Kidney tubule cell (primary cell): ENCODE results near the gene RBM33.
"Not testable (repeated sequence)": the region's sequence is repeated elsewhere in the genome, so short reads cannot be mapped to it uniquely, and the experiment has no call there.

ENCODE experiments used
- DNase-seq: peaks from one replicate; pipeline ENCODE4 v3.0.0-alpha.2; 2018; ENCODE audit warnings: low spot score

Gene RBM33

DNA sequence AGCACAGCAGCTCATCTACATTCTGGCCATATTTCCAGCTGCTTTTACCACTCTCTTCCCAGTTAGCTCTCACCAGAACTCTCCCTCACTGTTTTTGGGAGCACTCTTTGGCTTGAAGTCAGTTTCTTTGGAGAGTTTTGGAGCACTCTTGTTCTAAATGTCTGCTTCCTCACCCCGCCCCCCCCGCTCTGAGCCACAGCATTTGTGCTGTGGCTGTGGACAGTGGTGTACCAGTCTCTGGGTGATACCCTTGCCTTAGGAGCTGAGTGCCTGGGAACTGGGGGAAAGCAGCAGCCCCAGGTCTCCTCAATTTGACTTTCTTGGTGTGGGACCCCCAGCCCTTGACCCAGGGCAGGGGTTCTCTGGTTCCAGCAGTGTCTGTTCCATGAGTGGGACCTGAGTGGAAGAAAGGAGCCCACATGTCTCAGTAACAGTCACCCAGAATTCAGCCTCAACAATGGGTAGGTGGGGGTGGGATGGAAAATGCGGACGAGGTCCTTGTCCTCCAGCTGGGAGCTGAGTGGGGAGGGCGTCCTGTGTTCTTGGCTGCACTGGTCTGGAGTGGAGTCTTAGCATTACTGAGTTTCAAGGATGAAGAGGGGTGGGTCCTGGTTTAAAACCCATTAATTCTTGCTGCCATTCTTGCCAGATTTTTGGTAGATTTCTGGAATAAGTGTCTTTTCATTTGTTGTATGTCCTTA, 18.0 kb downstream of the RBM33 start:
- no peak for DNase-seq

DNA sequence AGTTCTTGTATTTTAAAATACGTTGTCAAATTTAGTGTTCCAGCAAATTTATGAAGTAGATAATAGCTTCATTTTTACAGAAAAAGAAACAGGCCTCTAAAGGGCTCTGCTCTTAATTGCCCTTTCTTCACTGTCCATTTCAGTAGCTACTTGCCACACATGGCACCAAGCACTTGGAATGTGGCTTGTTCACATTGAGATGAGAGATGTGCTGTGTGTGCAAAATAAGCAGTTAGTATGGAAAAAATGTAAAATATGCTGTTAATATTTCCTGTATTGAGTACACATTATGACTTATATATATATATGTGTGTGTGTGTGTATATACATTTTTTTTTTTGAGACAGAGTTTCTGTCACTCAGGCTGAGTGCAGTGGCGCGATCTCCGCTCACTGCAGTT, 19.5 kb downstream of the RBM33 start:
- no peak for DNase-seq

- no peak for DNase-seq
These were observed 20.9 kb downstream of the RBM33 start for GRCh38 chr7:155665079-155665956.

DNA sequence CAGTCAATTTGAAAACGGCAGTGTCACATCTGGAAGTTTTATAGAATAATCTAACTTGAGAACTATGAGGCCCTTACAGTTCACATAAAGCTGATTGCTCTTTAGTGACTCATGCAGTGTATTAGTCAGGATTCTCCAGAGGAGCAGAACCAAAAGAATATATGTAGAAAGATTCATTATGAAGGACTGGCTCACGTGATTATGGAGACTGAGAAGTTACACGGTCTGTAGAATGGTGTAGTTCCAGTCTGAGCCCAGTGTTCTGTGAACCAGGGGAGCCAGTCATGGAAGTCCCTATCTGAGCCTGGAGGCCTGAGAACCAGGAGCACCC, 21.5 kb downstream of the RBM33 start:
- DNase-seq, result peak; percentile 84

- DNase-seq, result no peak
These were observed 22.9 kb downstream of the RBM33 start for GRCh38 chr7:155667241-155667829.

- no peak for DNase-seq
These were observed 25.4 kb downstream of the RBM33 start for GRCh38 chr7:155669717-155670505.

- DNase-seq, result no peak
These were observed 26.1 kb downstream of the RBM33 start for GRCh38 chr7:155670521-155670920.

- DNase-seq, result no peak
These were observed 30.1 kb downstream of the RBM33 start for GRCh38 chr7:155674556-155674955.

DNA sequence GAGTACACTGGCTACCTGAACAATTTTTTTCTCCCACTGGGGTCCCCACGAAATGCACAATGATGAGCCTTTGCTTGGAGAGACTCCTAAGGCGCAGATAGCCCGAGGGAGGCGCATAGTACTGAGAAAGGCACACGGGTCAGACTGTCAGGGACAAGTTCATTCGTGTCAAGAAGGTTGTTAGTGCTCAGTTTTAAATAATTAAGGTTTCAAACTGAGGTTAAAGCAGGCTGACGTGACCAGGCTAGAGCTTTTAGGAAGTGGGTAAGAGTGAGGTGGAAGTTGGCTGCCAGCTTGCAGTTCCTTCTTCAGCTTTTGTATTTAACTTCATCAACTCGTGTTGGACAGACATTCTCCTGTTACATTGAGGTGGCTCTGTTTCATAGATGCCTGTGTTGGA, 31.6 kb downstream of the RBM33 start:
- no peak for DNase-seq

- DNase-seq, result no peak
These were observed 33.2 kb downstream of the RBM33 start for GRCh38 chr7:155677688-155678087.

DNA sequence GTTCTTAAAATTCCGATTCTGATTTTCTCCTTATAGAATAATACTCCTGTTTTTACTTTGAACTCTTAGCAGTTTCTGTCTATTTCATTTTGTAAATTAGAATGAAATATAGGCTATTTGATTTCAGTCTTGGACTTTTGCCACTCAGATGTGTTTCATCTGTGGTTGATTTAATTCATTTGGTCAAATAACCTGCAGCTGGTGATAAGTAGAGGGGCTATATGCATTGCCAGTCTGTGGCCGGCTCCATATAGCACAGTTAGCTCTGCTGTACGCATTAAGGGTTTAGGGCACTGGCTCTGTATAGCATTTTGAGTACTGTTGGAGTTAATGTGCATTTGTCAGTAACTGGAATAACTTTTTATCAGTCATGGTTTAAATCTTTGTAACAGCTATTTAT, 35.7 kb downstream of the RBM33 start:
- DNase-seq, result no peak

- DNase-seq, result no peak
These were observed 36.4 kb downstream of the RBM33 start for GRCh38 chr7:155680864-155681263.

GRCh38 chr7:155681663-155682062, 37.2 kb downstream of the RBM33 start:
- no peak for DNase-seq

DNA sequence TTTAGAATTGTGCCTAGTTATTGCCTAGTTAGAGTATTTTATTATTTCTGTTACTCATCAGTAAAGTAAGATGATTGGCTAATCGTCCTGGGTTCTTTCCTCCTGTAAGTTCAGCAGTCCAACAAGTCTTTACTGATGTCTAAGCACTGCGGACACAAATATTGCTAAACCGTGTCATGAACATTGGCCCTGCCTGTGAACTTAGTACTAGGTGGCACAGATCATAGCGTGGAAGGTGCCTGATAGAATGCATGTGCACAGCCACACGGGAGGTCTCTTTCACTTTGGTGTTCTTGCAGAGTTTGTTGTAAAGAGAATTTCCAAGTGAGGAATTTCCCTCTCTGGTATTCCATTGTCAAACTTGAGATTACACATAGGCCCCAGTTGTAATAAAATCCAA, 38.0 kb downstream of the RBM33 start:
- DNase-seq, result peak; percentile 30

DNA sequence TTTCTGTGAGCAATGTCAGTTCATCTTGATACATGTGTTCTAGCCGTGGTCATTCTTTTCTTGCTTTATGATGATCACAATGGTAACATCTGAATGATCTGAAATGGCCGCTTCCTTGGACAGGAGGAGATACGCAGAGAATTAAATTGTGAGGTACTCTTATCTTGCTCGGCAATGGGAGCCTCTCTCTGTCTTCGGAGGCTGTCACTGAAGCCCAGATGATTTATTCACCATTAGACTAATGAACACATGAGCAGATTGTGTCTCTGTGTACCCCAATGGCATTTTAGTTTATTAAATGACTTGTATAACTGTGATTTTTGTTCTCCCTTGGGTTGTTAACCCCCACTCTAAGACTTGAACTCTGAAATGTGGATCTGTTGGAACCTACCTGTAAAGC, 38.6 kb downstream of the RBM33 start:
- DNase-seq, result no peak

- DNase-seq, result no peak
These were observed 39.3 kb downstream of the RBM33 start for GRCh38 chr7:155683714-155684113.

DNA sequence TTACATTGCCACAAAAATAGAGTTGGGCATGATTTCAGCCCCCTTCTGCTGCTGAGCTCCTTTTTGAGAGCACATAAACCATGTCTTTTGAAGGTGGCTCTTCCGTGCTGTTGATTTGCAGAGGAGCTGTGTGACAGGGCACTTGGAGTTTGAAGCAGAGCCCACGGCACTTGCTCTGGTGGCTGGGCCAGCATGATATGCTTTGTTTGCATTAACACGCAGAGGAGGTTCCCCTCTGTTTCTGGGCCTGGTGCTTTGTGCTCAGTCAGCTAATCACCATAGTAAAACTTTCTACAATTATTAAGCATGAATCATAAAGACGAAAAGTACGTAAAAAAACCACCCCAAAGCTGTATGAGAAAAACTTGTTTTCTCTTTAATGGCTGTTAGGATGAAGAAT, 40.1 kb downstream of the RBM33 start:
- no peak for DNase-seq

- DNase-seq, result no peak
These were observed 40.8 kb downstream of the RBM33 start for GRCh38 chr7:155685070-155685790.

DNA sequence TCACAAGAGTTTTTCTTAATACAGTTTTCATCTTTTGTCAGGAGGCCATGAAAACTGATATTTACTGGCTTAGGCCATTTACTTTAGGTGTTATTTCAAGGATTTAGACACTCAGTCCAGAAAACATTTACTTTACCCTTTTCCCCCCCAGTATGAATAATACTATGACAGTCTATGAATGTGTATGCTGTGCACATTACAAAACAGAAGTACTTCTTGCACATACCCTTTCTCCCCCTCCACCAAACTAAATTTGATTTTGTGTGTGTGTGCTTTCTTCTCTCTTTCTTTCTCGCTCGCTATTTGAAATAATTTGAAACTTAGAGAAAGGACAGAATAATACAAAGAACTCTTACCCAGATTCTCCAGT, 41.3 kb downstream of the RBM33 start:
- DNase-seq, result no peak

DNA sequence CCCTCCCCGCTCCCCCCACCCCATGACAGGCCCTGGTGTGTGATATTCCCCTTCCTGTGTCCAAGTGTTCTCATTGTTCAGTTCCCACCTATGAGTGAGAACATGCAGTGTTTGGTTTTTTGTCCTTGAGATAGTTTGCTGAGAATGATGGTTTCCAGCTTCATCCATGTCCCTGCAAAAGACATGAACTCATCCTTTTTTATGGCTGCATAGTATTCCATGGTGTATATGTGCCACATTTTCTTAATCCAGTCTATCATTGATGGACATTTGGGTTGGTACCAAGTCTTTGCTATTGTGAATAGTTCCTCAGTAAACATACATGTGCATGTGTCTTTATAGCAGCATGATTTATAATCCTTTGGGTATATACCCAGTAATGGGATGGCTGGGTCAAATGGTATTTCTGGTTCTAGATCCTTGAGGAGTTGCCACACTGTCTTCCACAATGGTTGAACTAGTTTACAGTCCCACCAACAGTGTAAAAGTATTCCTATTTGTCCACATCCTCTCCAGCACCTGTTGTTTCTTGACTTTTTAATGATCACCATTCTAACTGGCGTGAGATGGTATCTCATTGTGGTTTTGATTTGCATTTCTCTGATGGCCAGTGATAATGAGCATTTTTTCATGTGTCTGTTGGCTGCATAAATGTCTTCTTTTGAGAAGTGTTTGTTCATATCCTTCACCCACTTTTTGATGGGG, 42.3 kb downstream of the RBM33 start:
- DNase-seq, result not testable (repeated sequence)

DNA sequence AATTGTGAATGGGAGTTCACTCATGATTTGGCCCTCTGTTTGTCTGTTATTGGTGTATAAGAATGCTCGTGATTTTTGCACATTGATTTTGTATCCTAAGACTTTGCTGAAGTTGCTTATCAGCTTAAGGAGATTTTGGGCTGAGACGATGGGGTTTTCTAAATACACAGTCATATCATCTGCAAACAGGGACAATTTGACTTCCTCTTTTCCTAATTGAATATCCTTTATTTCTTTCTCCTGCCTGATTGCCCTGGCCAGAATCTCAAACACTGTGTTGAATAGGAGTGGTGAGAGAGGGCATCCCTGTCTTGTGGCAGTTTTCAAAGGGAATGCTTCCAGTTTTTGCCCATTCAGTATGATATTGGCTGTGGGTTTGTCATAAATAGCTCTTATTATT, 43.8 kb downstream of the RBM33 start:
- not testable (repeated sequence) for DNase-seq
